Fibroblast of pulmonary artery (primary cell): ENCODE data around the gene CDT1.

Experiments used
- DNase-seq: peaks from one replicate; pipeline ENCODE4 v3.0.0-alpha.2; 2010; ENCODE audit warnings: low read depth
- H3K4me3 ChIP-seq: replicated peaks from 2 replicates; pipeline ENCODE4 v1.5.1; 2011; ENCODE audit warnings: low read depth, mild to moderate bottlenecking, control low read depth, low read length, moderate library complexity
- TF ChIP-seq, protein P1 (sequence below): IDR thresholded peaks from 2 replicates; pipeline ENCODE4 v1.5.1; 2011; ENCODE audit warnings: mild to moderate bottlenecking, control low read depth, low read length, inconsistent platforms; ENCODE audit errors: missing control alignments

The CDT1 gene

DNA sequence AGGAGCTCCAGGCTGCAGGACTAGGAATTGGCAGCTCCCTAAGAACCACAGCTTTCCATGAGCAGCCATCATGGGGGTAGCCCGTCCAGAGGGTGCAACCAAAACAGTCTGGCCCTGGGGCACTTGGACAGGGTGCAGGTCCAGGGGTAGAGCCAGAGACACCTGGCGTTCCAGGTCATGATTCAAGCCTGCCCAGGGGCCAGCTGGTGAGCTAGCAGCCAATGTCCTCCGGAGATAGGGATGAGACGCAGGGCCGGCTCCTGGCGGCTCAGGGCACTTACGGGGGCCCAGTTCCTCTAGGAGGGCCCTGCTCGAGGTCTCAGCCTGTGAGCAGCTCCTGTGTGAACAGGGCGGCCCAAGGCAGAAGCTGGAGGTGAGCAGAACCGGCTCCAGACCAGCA is 40.6 kb upstream of the CDT1 start:
- H3K4me3 ChIP-seq, result no peak overlapping the region
- TF ChIP-seq, protein P1, sequence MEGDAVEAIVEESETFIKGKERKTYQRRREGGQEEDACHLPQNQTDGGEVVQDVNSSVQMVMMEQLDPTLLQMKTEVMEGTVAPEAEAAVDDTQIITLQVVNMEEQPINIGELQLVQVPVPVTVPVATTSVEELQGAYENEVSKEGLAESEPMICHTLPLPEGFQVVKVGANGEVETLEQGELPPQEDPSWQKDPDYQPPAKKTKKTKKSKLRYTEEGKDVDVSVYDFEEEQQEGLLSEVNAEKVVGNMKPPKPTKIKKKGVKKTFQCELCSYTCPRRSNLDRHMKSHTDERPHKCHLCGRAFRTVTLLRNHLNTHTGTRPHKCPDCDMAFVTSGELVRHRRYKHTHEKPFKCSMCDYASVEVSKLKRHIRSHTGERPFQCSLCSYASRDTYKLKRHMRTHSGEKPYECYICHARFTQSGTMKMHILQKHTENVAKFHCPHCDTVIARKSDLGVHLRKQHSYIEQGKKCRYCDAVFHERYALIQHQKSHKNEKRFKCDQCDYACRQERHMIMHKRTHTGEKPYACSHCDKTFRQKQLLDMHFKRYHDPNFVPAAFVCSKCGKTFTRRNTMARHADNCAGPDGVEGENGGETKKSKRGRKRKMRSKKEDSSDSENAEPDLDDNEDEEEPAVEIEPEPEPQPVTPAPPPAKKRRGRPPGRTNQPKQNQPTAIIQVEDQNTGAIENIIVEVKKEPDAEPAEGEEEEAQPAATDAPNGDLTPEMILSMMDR, result no peak
- DNase-seq, result no peak

DNA sequence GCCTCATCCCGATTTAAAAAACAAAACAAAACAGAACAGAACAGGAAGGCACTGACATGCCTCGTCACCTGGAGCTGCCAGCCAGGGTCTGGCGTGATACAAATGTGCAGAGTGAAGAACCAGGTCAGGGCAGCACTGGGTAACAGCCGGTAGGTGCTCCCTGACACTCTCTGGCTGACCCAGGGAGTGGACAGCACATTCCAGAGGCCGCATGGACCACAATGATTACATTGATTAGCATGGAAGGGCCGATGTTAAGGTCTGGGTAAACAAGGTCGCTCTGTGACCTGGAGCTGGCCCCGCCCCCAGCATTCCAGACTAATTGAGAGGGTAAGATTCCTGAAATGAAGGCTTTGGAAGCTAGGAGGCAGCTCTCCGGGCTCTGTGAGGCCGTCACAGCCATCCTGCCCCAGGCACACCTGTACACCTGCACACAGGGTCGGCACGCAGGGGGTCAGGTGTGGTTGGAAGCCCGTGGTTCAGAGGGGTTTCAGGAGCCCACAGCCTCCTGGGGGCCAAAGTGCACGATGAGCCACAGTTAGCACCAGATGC is 40.0 kb upstream of the CDT1 start:
- no peak for DNase-seq
- H3K4me3 ChIP-seq, result no peak overlapping the region
- TF ChIP-seq, protein P1, result no peak

DNA sequence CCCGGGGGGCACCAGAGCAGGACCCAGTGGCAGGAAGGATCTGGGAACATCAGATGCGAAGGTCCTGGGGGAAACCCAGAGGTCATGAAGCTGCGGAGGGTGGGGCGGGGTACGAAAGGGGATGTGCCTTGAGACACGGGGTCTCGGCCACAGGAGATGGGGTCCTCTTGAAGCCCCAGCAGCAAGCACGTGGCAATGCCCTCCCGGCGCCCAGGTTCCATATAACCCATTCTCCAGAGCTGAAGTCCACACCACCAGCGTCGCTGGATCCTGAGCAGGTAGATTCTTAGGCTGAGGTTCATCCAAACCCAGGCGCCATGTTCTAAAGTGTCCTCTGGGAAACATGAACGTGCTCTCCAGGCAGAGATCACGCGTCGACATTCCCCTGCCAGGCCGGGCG is 39.5 kb upstream of the CDT1 start:
- no peak for DNase-seq
- H3K4me3 ChIP-seq, result no peak overlapping the region
- TF ChIP-seq, protein P1, result no peak

DNA sequence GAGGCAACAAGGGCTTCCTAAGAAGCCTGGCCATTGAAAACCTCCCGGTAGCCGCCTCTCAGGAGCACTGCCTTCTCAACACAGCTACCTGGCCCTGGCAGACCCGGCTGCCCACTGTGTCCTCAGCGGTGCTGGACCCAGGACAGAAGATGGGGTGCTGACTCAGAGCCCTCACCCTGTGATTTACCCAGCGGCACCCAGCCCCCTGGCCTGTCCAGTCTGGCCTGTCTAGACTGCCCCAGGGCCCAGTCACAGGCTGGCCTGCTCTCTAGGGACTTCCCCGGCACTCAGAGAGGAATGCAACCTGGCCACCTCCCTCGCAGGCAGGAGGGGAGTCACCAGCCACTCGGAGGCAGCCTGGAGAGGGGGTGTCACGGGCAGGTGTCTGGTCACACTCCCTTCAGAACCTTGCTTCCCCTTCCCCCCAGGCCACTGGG is 38.7 kb upstream of the CDT1 start:
- no peak for DNase-seq
- H3K4me3 ChIP-seq, result no peak overlapping the region

DNA sequence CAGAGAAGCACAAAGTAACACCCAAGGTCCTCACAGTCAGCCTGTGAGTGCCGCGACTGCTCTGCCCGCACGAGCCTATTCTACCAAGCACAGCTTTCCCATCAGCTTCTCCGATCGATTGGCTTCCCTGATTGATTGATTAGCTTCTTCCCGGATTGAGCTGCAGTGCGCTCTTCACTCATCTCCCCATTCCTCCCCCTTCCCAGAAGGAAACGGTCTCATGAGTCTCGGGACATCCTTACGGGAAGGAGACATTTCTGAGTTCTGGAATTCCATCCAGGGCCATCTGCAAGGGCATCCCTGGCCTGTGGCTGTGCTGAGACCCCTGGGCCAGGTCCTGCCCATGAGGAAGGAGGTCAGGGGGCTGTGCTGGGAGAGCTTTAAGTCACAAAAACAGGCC is 36.6 kb upstream of the CDT1 start:
- no peak overlapping the region for H3K4me3 ChIP-seq
- TF ChIP-seq, protein P1, result no peak
- DNase-seq, result no peak

More for the DNA sequence above, 38.7 kb upstream of the CDT1 start:
- TF ChIP-seq, protein P1, result no peak

DNA sequence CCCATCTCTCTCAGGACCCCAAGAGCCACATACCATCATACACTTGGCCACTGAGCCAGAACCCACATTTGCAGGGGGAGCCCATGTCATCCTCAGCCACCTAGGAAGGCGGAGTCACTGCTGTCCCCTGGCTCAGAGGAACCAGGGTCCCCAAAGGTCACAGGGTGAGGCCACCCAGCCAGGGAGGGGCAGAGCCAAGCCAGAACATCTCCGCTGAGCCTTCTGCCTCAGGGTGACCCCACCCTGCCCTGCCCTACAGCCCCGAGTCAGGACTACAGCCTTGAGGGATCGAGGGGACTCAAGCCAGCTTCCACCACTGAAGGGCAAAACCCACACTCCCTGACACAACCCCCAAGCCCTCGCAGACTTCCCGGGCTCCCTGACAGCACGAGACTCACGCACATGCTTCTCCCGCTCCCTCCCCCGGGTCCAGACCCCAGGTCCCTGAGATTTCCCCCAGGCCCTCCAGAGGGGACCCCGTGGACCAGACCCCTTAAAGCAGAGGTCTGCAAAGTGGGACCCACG is 36.0 kb upstream of the CDT1 start:
- no peak overlapping the region for H3K4me3 ChIP-seq
- DNase-seq, result no peak
- TF ChIP-seq, protein P1, result no peak
